Peyer's patch (tissue), 4 donors: ENCODE data around the gene NPR3.

Experiments
- CTCF ChIP-seq, 6 experiments: fragments of 450-650 bp in 4 of 6; fragments of 200-600 bp in 2 of 6; sonication (generic) in 1 of 6; IDR thresholded peaks; one replicate each; pipeline ENCODE4 v1.5.1; 2017 to 2019; ENCODE audit warnings: antibody characterized with exemption in 6 of 6, mild to moderate bottlenecking in 3 of 6, moderate library complexity in 1 of 6
- POLR2A ChIP-seq, 2 donors: fragments of 450-650 bp; IDR thresholded peaks; one replicate each; pipeline ENCODE4 v1.5.1; 2017; ENCODE audit warnings: antibody characterized with exemption in 2 of 2, mild to moderate bottlenecking in 2 of 2, moderate library complexity in 2 of 2

GRCh38 chr5:32711681-32712480 is 760 bp downstream of the NPR3 start:
- TF ChIP-seq CTCF (IDR thresholded peaks at IDR 0.05) (no peak), POLR2A (IDR thresholded peaks at IDR 0.05) (no peak)
